Rectal smooth muscle tissue (tissue), 1 donor: ENCODE measurements around the gene LIMA1.

ENCODE experiments used
- H3K27ac ChIP-seq: one replicate; pipeline ENCODE4 v1.7.0; 2013; ENCODE audit warnings: low read depth, low read length, inconsistent platforms
- H3K27me3 ChIP-seq: one replicate; pipeline ENCODE4 v1.7.0; 2013; ENCODE audit warnings: low read length; ENCODE audit not compliant: control insufficient read depth, insufficient read depth
- H3K36me3 ChIP-seq: one replicate; pipeline ENCODE4 v1.7.0; 2013; ENCODE audit warnings: low read length; ENCODE audit not compliant: control insufficient read depth, insufficient read depth
- H3K4me1 ChIP-seq: one replicate; pipeline ENCODE4 v1.7.0; 2013; ENCODE audit warnings: low read length; ENCODE audit not compliant: control insufficient read depth, insufficient read depth
- H3K4me3 ChIP-seq: one replicate; pipeline ENCODE4 v1.7.0; 2013; ENCODE audit warnings: low read length
- H3K9ac ChIP-seq: one replicate; pipeline ENCODE4 v1.7.0; 2013; ENCODE audit warnings: low read length

The LIMA1 gene

DNA sequence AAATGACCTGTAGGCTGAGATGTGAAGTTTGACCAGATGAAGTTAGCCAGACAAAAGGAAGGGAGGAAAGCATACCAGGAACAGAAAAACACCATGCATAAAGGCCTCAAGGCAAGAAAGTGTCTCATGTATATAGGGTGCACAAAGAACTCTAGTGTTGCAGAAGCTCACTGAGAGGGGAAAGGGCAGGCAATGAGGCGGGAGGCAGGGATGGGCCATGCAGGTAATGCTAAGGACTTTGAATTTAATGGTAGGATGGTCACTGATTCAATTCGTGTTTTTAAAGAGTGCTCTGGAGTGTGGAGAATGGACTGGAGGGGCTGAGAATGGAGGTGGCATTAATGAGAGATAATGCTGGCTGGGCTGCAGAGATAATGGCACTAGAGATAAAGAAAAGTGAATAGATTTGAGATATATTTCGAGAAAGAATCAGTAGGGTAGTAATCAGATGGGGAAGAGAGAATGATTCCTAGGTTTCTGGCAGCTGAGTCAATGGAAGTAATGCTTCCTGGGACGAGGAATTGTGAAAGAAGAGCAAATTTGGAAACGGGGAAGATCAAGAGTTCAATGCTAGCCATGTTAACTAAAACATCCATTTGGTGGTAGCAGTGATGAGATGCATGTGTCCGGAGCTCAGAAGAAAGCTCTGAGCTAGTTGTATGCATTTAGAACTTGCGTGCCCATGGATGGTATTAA, 43.1 kb downstream of the LIMA1 start:
- H3K4me1 ChIP-seq, result peaks cover 5% of the 10 kb centered on the region
- no peak overlapping the region for H3K9ac ChIP-seq
- H3K27ac ChIP-seq, result no peak overlapping the region
- H3K4me3 ChIP-seq, result no peak overlapping the region
- no peaks in the 10 kb centered on the region for H3K27me3 ChIP-seq
- H3K36me3 ChIP-seq, result no peaks in the 10 kb centered on the region

DNA sequence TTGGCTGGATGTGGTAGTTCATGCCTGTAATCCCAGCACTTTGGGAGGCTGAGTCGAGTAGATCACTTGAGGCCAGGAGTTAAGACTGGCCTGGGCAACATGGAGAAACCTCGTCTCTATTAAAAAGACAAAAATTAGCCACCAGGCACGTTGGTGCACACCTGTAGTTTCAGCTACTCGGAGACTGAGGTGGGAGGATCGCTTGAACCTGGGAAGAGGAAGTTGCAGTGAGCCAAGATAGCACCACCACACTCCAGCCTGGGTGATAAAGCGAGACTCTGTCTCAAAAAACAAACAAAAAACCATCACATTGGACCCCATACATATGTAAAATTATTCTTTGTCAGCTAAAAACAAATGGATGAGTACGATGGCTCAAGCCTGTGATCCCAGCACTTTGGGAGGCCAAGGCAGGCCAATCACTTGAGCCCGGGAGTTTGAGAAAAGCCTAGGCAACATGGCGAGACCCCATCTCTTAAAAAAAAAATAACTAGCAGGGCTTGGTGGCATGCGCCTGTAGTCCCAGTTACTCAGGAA, 43.9 kb downstream of the LIMA1 start:
- Histone ChIP-seq H3K4me1 (peaks cover 5% of the 10 kb centered on the region), H3K4me3 (no peak overlapping the region), H3K9ac (no peak overlapping the region), H3K36me3 (no peaks in the 10 kb centered on the region), H3K27me3 (no peaks in the 10 kb centered on the region), H3K27ac (no peak overlapping the region)

DNA sequence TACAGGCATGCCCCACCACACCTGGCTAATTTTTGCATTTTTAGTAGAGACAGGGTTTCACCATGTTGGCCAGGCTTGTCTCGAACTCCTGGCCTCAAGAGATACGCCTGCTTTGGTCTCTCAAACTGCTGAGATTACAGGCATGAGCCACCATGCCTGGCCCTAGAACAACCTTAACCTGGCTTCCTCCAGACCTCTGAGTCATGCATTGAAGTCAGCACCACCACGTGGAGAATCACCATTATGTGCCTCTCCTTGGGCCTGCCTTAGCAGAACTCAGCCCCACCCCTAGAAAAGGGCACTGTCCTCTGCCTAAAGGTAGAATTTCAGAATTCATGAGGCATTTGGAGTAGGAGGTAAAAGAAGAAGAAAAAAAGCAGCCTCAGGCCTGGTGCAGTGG, 49.0 kb downstream of the LIMA1 start:
- Histone ChIP-seq H3K27ac (no peak overlapping the region), H3K36me3 (no peaks in the 10 kb centered on the region), H3K4me3 (no peak overlapping the region), H3K4me1 (no peaks in the 10 kb centered on the region), H3K9ac (no peak overlapping the region), H3K27me3 (no peaks in the 10 kb centered on the region)

GRCh38 chr12:50232771-50233209, 50.5 kb downstream of the LIMA1 start:
- H3K27ac ChIP-seq, result no peak overlapping the region
- H3K27me3 ChIP-seq, result no peaks in the 10 kb centered on the region
- H3K36me3 ChIP-seq, result no peaks in the 10 kb centered on the region
- no peak overlapping the region for H3K4me3 ChIP-seq
- no peak overlapping the region for H3K9ac ChIP-seq
- no peaks in the 10 kb centered on the region for H3K4me1 ChIP-seq

DNA sequence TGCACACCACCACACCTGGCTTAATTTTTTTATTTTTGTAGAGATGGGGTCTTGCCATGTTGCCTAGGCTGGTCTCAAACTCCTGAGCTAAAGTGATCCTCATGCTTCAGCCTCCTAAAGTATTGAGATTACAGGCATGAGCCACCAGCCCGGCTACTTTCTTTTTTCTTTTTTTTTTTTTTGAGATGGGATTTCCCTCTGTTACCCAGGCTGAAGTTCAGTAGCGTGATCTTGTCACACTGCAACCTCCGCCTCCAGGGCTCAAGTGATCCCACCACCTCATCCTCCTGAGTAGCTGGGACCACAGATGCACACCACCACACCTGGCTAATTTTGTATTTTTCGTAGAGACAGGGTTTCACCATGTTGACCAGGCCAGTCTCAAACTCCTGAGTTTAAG, 51.1 kb downstream of the LIMA1 start:
- H3K4me3 ChIP-seq, result no peak overlapping the region
- H3K4me1 ChIP-seq, result no peaks in the 10 kb centered on the region
- no peak overlapping the region for H3K27ac ChIP-seq
- no peaks in the 10 kb centered on the region for H3K36me3 ChIP-seq
- H3K9ac ChIP-seq, result no peak overlapping the region
- H3K27me3 ChIP-seq, result no peaks in the 10 kb centered on the region

DNA sequence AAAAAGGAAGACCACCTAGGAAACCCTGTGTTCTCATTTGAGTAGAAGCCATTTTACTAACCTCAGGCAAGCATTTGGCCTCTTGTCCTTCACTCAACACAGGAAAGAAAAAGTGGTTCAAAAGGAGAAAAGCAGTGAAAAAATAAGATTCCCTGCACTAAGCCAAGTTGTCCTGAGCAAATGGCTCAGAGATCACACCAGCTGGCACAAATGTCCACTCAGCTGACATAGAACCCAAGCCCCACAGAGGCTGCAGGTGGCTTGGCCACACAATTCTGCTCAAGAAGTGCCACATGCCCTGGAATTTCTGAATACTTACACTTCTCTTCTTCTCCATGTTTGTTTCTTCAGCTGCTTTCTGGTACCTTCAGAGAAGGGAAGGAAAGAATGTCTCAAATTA, 52.0 kb downstream of the LIMA1 start:
- Histone ChIP-seq H3K27ac (no peak overlapping the region), H3K4me1 (no peaks in the 10 kb centered on the region), H3K36me3 (no peaks in the 10 kb centered on the region), H3K27me3 (no peaks in the 10 kb centered on the region), H3K4me3 (no peak overlapping the region), H3K9ac (no peak overlapping the region)

DNA sequence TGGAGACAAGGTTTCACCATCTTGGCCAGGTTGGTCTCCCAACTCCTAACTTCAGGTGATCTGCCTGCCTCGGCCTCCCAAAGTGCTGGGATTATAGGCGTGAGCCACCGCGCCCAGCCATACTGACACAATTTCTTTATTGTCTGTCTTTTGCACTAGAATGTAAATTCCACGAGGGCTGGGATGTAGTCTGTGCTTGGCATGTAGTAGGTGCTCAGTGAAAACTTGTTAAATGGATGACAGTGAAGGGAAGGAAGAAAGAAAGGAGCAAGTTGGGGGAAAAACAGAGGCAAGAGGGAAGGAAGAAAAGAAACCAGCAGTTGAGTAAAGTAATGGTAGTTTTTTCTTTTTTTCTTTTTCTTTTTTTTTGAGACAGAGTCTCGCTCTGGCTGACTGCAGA, 53.1 kb downstream of the LIMA1 start:
- Histone ChIP-seq H3K27ac (no peak overlapping the region), H3K36me3 (no peaks in the 10 kb centered on the region), H3K9ac (no peak overlapping the region), H3K4me3 (no peak overlapping the region), H3K27me3 (no peaks in the 10 kb centered on the region), H3K4me1 (no peaks in the 10 kb centered on the region)

- Histone ChIP-seq H3K27me3 (no peaks in the 10 kb centered on the region), H3K9ac (no peak overlapping the region), H3K4me1 (peaks cover 4% of the 10 kb centered on the region), H3K36me3 (no peaks in the 10 kb centered on the region), H3K27ac (no peak overlapping the region), H3K4me3 (no peak overlapping the region)
These were observed 59.2 kb downstream of the LIMA1 start for GRCh38 chr12:50224026-50224692.

GRCh38 chr12:50222275-50222783, 61.0 kb downstream of the LIMA1 start:
- Histone ChIP-seq H3K27ac (peak overlapping the region; percentile 81), H3K4me3 (peak overlapping the region; percentile 64), H3K36me3 (no peaks in the 10 kb centered on the region), H3K27me3 (no peaks in the 10 kb centered on the region), H3K4me1 (peaks cover 4% of the 10 kb centered on the region), H3K9ac (no peak overlapping the region)

DNA sequence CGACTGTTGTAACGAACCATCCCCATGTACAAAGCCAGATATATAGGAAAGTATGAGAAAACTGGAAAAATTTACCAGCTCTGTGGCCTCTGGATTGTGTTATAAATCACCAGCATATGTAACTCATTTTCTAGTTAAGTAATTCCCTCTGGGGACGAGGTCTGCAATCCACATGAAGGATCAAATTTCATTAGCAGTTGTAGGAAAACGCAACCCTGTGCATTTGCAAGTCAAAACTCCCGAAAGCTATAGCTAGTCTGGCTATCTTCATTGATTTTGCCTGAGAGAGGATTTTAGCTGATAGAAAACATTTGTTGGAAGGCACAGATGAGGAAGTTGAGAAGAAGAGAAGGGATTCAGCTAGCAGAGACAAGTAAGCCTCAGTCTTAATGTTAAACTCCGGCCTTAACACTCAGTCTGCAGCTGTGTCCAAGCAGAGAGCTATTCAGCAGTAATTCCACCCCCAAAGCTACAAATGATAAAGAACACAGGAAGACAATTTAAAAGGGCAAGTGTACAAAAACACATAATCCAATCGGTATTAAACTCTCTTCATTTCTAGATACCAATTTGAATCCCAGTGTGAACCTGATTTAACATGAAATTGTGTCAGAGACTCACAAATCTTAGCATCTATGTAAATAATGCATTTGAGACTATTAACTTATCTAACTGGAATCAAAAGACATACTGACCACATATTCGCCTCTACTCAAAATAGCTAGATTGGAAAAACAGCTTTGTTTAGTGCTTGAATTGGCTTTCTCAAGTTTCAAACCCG, 61.9 kb downstream of the LIMA1 start:
- Histone ChIP-seq H3K27ac (peak overlapping the region; percentile 81), H3K9ac (peak overlapping the region; percentile 7), H3K36me3 (no peaks in the 10 kb centered on the region), H3K4me3 (peak overlapping the region; percentile 64), H3K27me3 (no peaks in the 10 kb centered on the region), H3K4me1 (peaks cover 4% of the 10 kb centered on the region)

- Histone ChIP-seq H3K27me3 (no peaks in the 10 kb centered on the region), H3K4me1 (peaks cover 4% of the 10 kb centered on the region), H3K9ac (peak overlapping the region; percentile 21), H3K36me3 (no peaks in the 10 kb centered on the region), H3K4me3 (peak overlapping the region; percentile 64), H3K27ac (peak overlapping the region; percentile 81)
These were observed 62.8 kb downstream of the LIMA1 start for GRCh38 chr12:50220363-50220995.

- Histone ChIP-seq H3K27ac (no peak overlapping the region), H3K36me3 (no peaks in the 10 kb centered on the region), H3K27me3 (no peaks in the 10 kb centered on the region), H3K9ac (no peak overlapping the region), H3K4me3 (peak overlapping the region; percentile 29), H3K4me1 (peaks cover 4% of the 10 kb centered on the region)
These were observed 63.8 kb downstream of the LIMA1 start for GRCh38 chr12:50219544-50219943.
